H9 (cell line): ENCODE results near the gene TOP1. TPM values are rescaled to one million over a fixed set of nuclear protein-coding genes. Genes with fewer than 3 reads are reported as not detected.
A peak's percentile ranks its signal among the peaks of the same experiment; 100 is the strongest.

ENCODE experiments used
- DNase-seq: peaks from one replicate; pipeline ENCODE4 v3.0.0-alpha.2; 2017
- H2AFZ ChIP-seq: one replicate; pipeline ENCODE4 v1.6.1; 2013; ENCODE audit warnings: mild to moderate bottlenecking, low read length, control low read depth, moderate library complexity
- H2AK5ac ChIP-seq: 2 replicates; pipeline ENCODE4 v1.6.1; 2013; ENCODE audit warnings: low read length, control low read depth, mixed read lengths; ENCODE audit not compliant: insufficient read length
- H2BK120ac ChIP-seq: one replicate; pipeline ENCODE4 v1.6.1; 2013; ENCODE audit warnings: low read depth, mild to moderate bottlenecking, low read length, control low read depth, inconsistent platforms; ENCODE audit not compliant: poor library complexity, severe bottlenecking
- H2BK12ac ChIP-seq: 2 replicates; pipeline ENCODE4 v1.6.1; 2013; ENCODE audit warnings: low read length, control low read depth, mixed read lengths, low read depth; ENCODE audit not compliant: insufficient read length
- H2BK15ac ChIP-seq: 2 replicates; pipeline ENCODE4 v1.6.1; 2013; ENCODE audit warnings: low read depth, low read length, control low read depth
- H2BK20ac ChIP-seq: one replicate; pipeline ENCODE4 v1.6.1; 2013; ENCODE audit warnings: low read depth, mild to moderate bottlenecking, low read length, control low read depth, inconsistent platforms; ENCODE audit not compliant: poor library complexity, severe bottlenecking
- H2BK5ac ChIP-seq: 2 replicates; pipeline ENCODE4 v1.6.1; 2013; ENCODE audit warnings: low read length, control low read depth, mixed read lengths; ENCODE audit not compliant: insufficient read length
- H3K14ac ChIP-seq: 2 replicates; pipeline ENCODE4 v1.6.1; 2013; ENCODE audit warnings: low read length, control low read depth; ENCODE audit not compliant: insufficient read depth
- H3K18ac ChIP-seq: 2 replicates; pipeline ENCODE4 v1.6.1; 2013; ENCODE audit warnings: low read depth, mild to moderate bottlenecking, mixed read lengths, low read length, control low read depth; ENCODE audit not compliant: insufficient read length
- H3K23ac ChIP-seq: 2 replicates; pipeline ENCODE4 v1.6.1; 2013; ENCODE audit warnings: low read length, control low read depth, mixed read lengths, low read depth; ENCODE audit not compliant: insufficient read length
- H3K23me2 ChIP-seq: 2 replicates; pipeline ENCODE4 v1.6.1; 2013; ENCODE audit warnings: low read depth, mild to moderate bottlenecking, mixed read lengths, low read length, control low read depth; ENCODE audit not compliant: insufficient read length, poor library complexity, severe bottlenecking
- H3K27ac ChIP-seq: 2 replicates; pipeline ENCODE4 v1.5.1; 2013; ENCODE audit warnings: low read length, control low read depth, mixed read lengths, low read depth; ENCODE audit not compliant: insufficient read length
- H3K27me3 ChIP-seq: 2 replicates; pipeline ENCODE4 v1.6.1; 2013; ENCODE audit warnings: low read length, control low read depth, inconsistent platforms; ENCODE audit not compliant: insufficient read depth
- H3K4ac ChIP-seq: 2 replicates; pipeline ENCODE4 v1.6.1; 2013; ENCODE audit warnings: low read depth, mild to moderate bottlenecking, control low read depth, inconsistent platforms, low read length, moderate library complexity
- H3K4me1 ChIP-seq: 2 replicates; pipeline ENCODE4 v1.6.1; 2013; ENCODE audit warnings: low read length, control low read depth, inconsistent platforms; ENCODE audit not compliant: insufficient read depth
- H3K4me2 ChIP-seq: 2 replicates; pipeline ENCODE4 v1.6.1; 2013; ENCODE audit warnings: low read length, control low read depth, mixed read lengths; ENCODE audit not compliant: insufficient read length, insufficient read depth
- H3K56ac ChIP-seq: 2 replicates; pipeline ENCODE4 v1.6.1; 2013; ENCODE audit warnings: low read depth, mild to moderate bottlenecking, mixed read lengths, low read length, control low read depth; ENCODE audit not compliant: insufficient read length
- H3K79me1 ChIP-seq: 2 replicates; pipeline ENCODE4 v1.6.1; 2013; ENCODE audit warnings: low read depth, mild to moderate bottlenecking, moderate library complexity, low read length, control low read depth, inconsistent platforms; ENCODE audit not compliant: insufficient read depth, poor library complexity, severe bottlenecking
- H3K79me2 ChIP-seq: 2 replicates; pipeline ENCODE4 v1.6.1; 2013; ENCODE audit warnings: low read length, control low read depth, inconsistent platforms; ENCODE audit not compliant: insufficient read depth
- H3K9ac ChIP-seq: 2 replicates; pipeline ENCODE4 v1.6.1; 2013; ENCODE audit warnings: low read length, control low read depth, mixed read lengths; ENCODE audit not compliant: insufficient read length; ENCODE audit errors: extremely low read depth
- H3K9me3 ChIP-seq: one replicate; pipeline ENCODE4 v1.6.1; 2013; ENCODE audit warnings: low read depth, low read length, inconsistent platforms; ENCODE audit not compliant: control insufficient read depth
- H3T11ph ChIP-seq: one replicate; pipeline ENCODE4 v1.6.1; 2013; ENCODE audit warnings: mild to moderate bottlenecking, low read length, control low read depth, inconsistent platforms
- H4K20me1 ChIP-seq: one replicate; pipeline ENCODE4 v1.6.1; 2013; ENCODE audit not compliant: control insufficient read depth, insufficient read length, insufficient read depth
- H4K5ac ChIP-seq: 2 replicates; pipeline ENCODE4 v1.6.1; 2013; ENCODE audit warnings: low read depth, mild to moderate bottlenecking, mixed read lengths, low read length, control low read depth; ENCODE audit not compliant: insufficient read length
- H4K8ac ChIP-seq: replicated peaks from 2 replicates; pipeline ENCODE4 v1.6.1; 2013; ENCODE audit warnings: low read length, control low read depth, mixed read lengths, low read depth; ENCODE audit not compliant: insufficient read length
- H4K91ac ChIP-seq: 2 replicates; pipeline ENCODE4 v1.6.1; 2013; ENCODE audit warnings: low read depth, mild to moderate bottlenecking, moderate library complexity, mixed read lengths, low read length, control low read depth; ENCODE audit not compliant: insufficient read length
- H3K27ac Mint-ChIP-seq, 3 experiments: 2 replicates in 2 of 3; 3 replicates in 1 of 3; pipeline ENCODE4 v1.8.0; 2020 to 2021; ENCODE audit warnings: mixed read lengths in 3 of 3, mild to moderate bottlenecking in 1 of 3, moderate library complexity in 1 of 3
- H3K27me3 Mint-ChIP-seq: 2 replicates; pipeline ENCODE4 v1.8.0; 2021; ENCODE audit warnings: low read depth, mild to moderate bottlenecking, moderate library complexity, mixed read lengths
- H3K36me3 Mint-ChIP-seq, 3 experiments: 2 replicates in 2 of 3; 3 replicates in 1 of 3; pipeline ENCODE4 v1.8.0; 2020 to 2021; ENCODE audit warnings: low read depth in 3 of 3, mixed read lengths in 3 of 3; ENCODE audit not compliant: insufficient read depth in 1 of 3
- H3K4me1 Mint-ChIP-seq, 2 experiments: 2 replicates each; pipeline ENCODE4 v1.8.0; 2020; ENCODE audit warnings: mixed read lengths in 2 of 2
- H3K4me3 Mint-ChIP-seq, 2 experiments: 2 replicates in 1 of 2; 3 replicates in 1 of 2; pipeline ENCODE4 v1.8.0; 2020 to 2021; ENCODE audit warnings: mild to moderate bottlenecking in 2 of 2, mixed read lengths in 2 of 2, moderate library complexity in 1 of 2
- H3K9me3 Mint-ChIP-seq, 2 experiments: 2 replicates in 1 of 2; 3 replicates in 1 of 2; pipeline ENCODE4 v1.8.0; 2020; ENCODE audit warnings: mild to moderate bottlenecking in 2 of 2, mixed read lengths in 2 of 2, moderate library complexity in 1 of 2
- WGBS: extraction: QIAGEN DNeasy Blood & Tissue Kit; methylation state at CpG from one replicate; pipeline ENCODE4 v1.1.7; 2013; ENCODE audit warnings: missing lambda C conversion rate, low lambda C conversion rate, mixed read lengths; ENCODE audit not compliant: insufficient read length; ENCODE audit errors: extremely low coverage; 5-methylcytosine and 5-hydroxymethylcytosine counted together
- total RNA-seq: library from RNA; stranded (reverse); gene quantifications from 2 replicates; pipeline ENCODE4 v1.2.1, GENCODE V29; 2021
- TF ChIP-seq, protein P1 (sequence below): fragments of 200-600 bp; sonication (generic); conservative IDR thresholded peaks from 3 replicates; pipeline ENCODE4 v1.8.0; 2021; ENCODE audit warnings: antibody characterized with exemption, mild to moderate bottlenecking

Gene TOP1
- total RNA-seq, 1 experiment from 2014 or later = 96.4 TPM

DNA sequence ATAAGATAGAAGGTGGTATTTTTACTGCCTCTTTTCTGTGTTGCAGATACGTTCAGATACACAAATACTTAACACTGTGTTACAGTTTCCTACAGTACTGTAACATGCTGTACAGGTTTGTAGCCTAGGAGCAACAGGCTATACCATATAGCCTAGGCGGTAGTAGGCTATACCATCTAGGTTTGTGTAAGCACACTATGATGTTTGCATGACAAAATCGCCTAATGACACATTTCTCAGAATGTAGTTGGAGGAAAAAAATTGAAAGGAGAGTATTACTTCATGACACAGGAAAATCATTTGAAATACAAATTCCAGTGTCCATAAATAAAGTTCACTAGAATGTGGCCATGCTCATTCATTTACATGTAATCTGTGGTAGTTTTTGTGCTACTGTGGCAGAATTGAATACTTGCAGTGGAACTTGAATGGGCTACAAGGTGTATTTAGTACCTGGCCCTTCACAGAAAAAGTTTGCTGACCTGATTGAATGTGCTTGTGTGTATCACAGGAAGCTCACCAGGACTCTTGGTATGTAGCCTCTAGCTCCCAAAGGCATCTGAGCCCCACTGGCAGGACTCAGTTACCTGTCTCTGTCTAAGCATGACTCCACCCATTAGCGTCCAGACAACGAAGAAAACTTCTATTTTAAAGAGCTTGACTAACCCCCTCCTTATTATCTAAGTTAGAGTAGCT is 18.8 kb downstream of the TOP1 start:
- Histone ChIP-seq H2BK20ac (no peak overlapping the region), H3K27me3 (no peaks in the 10 kb centered on the region), H3K56ac (no peak overlapping the region), H2BK5ac (no peak overlapping the region), H4K5ac (no peak overlapping the region), H2AK5ac (no peak overlapping the region), H3K4ac (no peak overlapping the region), H3K23me2 (no peaks in the 10 kb centered on the region), H2AFZ (no peak overlapping the region), H3K79me2 (peaks cover 33% of the 10 kb centered on the region; the same call in 1 of the 2 replicates), H2BK15ac (no peak overlapping the region), H2BK12ac (no peak overlapping the region), H4K8ac (no peak overlapping the region), H2BK120ac (no peak overlapping the region), H3K23ac (no peak overlapping the region), H3K27ac (no peak overlapping the region), H4K91ac (no peak overlapping the region), H3T11ph (no peak overlapping the region), H3K4me1 (peaks cover 16% of the 10 kb centered on the region; the same call in 1 of the 2 replicates), H4K20me1 (peaks cover 2% of the 10 kb centered on the region), H3K4me2 (peak overlapping the region; percentile 1), H3K14ac (no peak overlapping the region), H3K9ac (no peak overlapping the region), H3K18ac (no peak overlapping the region), H3K9me3 (no peaks in the 10 kb centered on the region), H3K79me1 (peaks cover 5% of the 10 kb centered on the region)
- TF ChIP-seq, protein P1, sequence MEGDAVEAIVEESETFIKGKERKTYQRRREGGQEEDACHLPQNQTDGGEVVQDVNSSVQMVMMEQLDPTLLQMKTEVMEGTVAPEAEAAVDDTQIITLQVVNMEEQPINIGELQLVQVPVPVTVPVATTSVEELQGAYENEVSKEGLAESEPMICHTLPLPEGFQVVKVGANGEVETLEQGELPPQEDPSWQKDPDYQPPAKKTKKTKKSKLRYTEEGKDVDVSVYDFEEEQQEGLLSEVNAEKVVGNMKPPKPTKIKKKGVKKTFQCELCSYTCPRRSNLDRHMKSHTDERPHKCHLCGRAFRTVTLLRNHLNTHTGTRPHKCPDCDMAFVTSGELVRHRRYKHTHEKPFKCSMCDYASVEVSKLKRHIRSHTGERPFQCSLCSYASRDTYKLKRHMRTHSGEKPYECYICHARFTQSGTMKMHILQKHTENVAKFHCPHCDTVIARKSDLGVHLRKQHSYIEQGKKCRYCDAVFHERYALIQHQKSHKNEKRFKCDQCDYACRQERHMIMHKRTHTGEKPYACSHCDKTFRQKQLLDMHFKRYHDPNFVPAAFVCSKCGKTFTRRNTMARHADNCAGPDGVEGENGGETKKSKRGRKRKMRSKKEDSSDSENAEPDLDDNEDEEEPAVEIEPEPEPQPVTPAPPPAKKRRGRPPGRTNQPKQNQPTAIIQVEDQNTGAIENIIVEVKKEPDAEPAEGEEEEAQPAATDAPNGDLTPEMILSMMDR = no peak
- DNase-seq = no peak
- H3K4me1 Mint-ChIP-seq = peaks cover 69 to 72% of the 10 kb centered on the region in 2 experiments
- H3K9me3 Mint-ChIP-seq = no peaks in the 10 kb centered on the region
- H3K27ac Mint-ChIP-seq = peak overlapping the region in 2 of 3 experiments; percentile 54 to 93; a peak in 3 of 7 replicates
- H3K36me3 Mint-ChIP-seq = peaks cover 0 to 8% (median 0%) of the 10 kb centered on the region in 3 experiments; a peak in 3 of 7 replicates
- no peaks in the 10 kb centered on the region for H3K27me3 Mint-ChIP-seq
- no CpG with 5 or more reads among the region's 5 CpGs for WGBS
- H3K4me3 Mint-ChIP-seq = peak overlapping the region in 1 of 2 experiments; percentile 50; a peak in 1 of 5 replicates
